Trophoblast cell (in vitro differentiated cells and primary cell): ENCODE measurements around the gene PNMA3. TPM values are rescaled to one million over a fixed set of nuclear protein-coding genes. Genes with fewer than 3 reads are reported as not detected.
"Not testable (repeated sequence)": the region's sequence is repeated elsewhere in the genome, so short reads cannot be mapped to it uniquely, and the experiment has no call there.

ENCODE experiments used
- DNase-seq, 2 donors: peaks; one replicate each; pipeline ENCODE4 v3.0.0-alpha.2; 2016
- H2AFZ ChIP-seq: 2 replicates; pipeline ENCODE4 v1.6.1; 2013; ENCODE audit warnings: low read length, moderate library complexity, mild to moderate bottlenecking; ENCODE audit not compliant: insufficient read depth, poor library complexity
- H2AK5ac ChIP-seq: 2 replicates; pipeline ENCODE4 v1.6.1; 2013; ENCODE audit warnings: mild to moderate bottlenecking, low read length
- H2BK120ac ChIP-seq: 2 replicates; pipeline ENCODE4 v1.6.1; 2013; ENCODE audit warnings: low read length, mild to moderate bottlenecking, moderate library complexity; ENCODE audit not compliant: insufficient read depth, poor library complexity
- H2BK12ac ChIP-seq: 2 replicates; pipeline ENCODE4 v1.6.1; 2013; ENCODE audit warnings: mild to moderate bottlenecking, low read length, moderate library complexity
- H2BK5ac ChIP-seq: 2 replicates; pipeline ENCODE4 v1.6.1; 2013; ENCODE audit warnings: low read length, low read depth, moderate library complexity, mild to moderate bottlenecking; ENCODE audit not compliant: poor library complexity
- H3K14ac ChIP-seq: 2 replicates; pipeline ENCODE4 v1.6.1; 2013; ENCODE audit warnings: mild to moderate bottlenecking, low read length
- H3K18ac ChIP-seq: 2 replicates; pipeline ENCODE4 v1.6.1; 2013; ENCODE audit warnings: mild to moderate bottlenecking, low read length
- H3K23ac ChIP-seq: 2 replicates; pipeline ENCODE4 v1.6.1; 2013; ENCODE audit warnings: low read length
- H3K27ac ChIP-seq: 2 replicates; pipeline ENCODE4 v1.5.1; 2013; ENCODE audit warnings: low read depth, mild to moderate bottlenecking, inconsistent platforms, low read length, moderate library complexity
- H3K27me3 ChIP-seq: 2 replicates; pipeline ENCODE4 v1.6.1; 2013; ENCODE audit warnings: inconsistent platforms, mild to moderate bottlenecking, low read length, moderate library complexity; ENCODE audit not compliant: insufficient read depth
- H3K36me3 ChIP-seq, 2 experiments: 1 replicate in 1 of 2; 2 replicates in 1 of 2; pipeline ENCODE4 v1.6.1; 2013; ENCODE audit warnings: low read length in 2 of 2, mild to moderate bottlenecking in 2 of 2, moderate library complexity in 1 of 2; ENCODE audit not compliant: insufficient read depth in 2 of 2, control insufficient read depth in 1 of 2
- H3K4ac ChIP-seq: 2 replicates; pipeline ENCODE4 v1.6.1; 2013; ENCODE audit warnings: low read depth, mild to moderate bottlenecking, low read length, moderate library complexity
- H3K4me1 ChIP-seq, 2 experiments: 1 replicate in 1 of 2; 2 replicates in 1 of 2; pipeline ENCODE4 v1.6.1; 2013; ENCODE audit warnings: low read length in 2 of 2, mild to moderate bottlenecking in 2 of 2, moderate library complexity in 1 of 2; ENCODE audit not compliant: insufficient read depth in 2 of 2, control insufficient read depth in 1 of 2
- H3K4me2 ChIP-seq: 2 replicates; pipeline ENCODE4 v1.6.1; 2013; ENCODE audit warnings: inconsistent platforms, mild to moderate bottlenecking, low read length, moderate library complexity
- H3K4me3 ChIP-seq: 2 replicates; pipeline ENCODE4 v1.5.1; 2013; ENCODE audit warnings: mild to moderate bottlenecking, low read depth, low read length, inconsistent platforms
- H3K79me1 ChIP-seq: one replicate; pipeline ENCODE4 v1.6.1; 2013; ENCODE audit warnings: low read length
- H3K79me2 ChIP-seq: 2 replicates; pipeline ENCODE4 v1.6.1; 2013; ENCODE audit warnings: low read length, mild to moderate bottlenecking; ENCODE audit not compliant: control insufficient read depth, insufficient read depth, poor library complexity
- H3K9ac ChIP-seq: 2 replicates; pipeline ENCODE4 v1.6.1; 2013; ENCODE audit warnings: mild to moderate bottlenecking, low read length
- H3K9me3 ChIP-seq: 2 replicates; pipeline ENCODE4 v1.6.1; 2013; ENCODE audit warnings: low read depth, mild to moderate bottlenecking, control low read depth, inconsistent platforms, low read length; ENCODE audit not compliant: insufficient read depth
- H4K12ac ChIP-seq: 2 replicates; pipeline ENCODE4 v1.6.1; 2013; ENCODE audit warnings: low read depth, mild to moderate bottlenecking, low read length, moderate library complexity
- H4K8ac ChIP-seq: 2 replicates; pipeline ENCODE4 v1.6.1; 2013; ENCODE audit warnings: low read depth, mild to moderate bottlenecking, low read length, moderate library complexity
- H4K91ac ChIP-seq: one replicate; pipeline ENCODE4 v1.6.1; 2013; ENCODE audit warnings: low read depth, mild to moderate bottlenecking, low read length, moderate library complexity
- WGBS: extraction: QIAGEN DNeasy Blood & Tissue Kit; methylation state at CpG from one replicate; pipeline ENCODE4 v1.1.7; 2013; ENCODE audit warnings: missing lambda C conversion rate; ENCODE audit not compliant: insufficient read length, insufficient coverage; ENCODE audit errors: extremely low coverage; 5-methylcytosine and 5-hydroxymethylcytosine counted together
- polyA plus RNA-seq: library from polyadenylated mRNA; stranded (reverse); fragments of 200-250 nt; gene quantifications from 2 replicates; pipeline ENCODE4 v1.2.3, GENCODE V29; 2013

Gene PNMA3
- 0.01 TPM in 2 replicates for polyA plus RNA-seq

GRCh38 chrX:153055871-153056749, at the start of gene PNMA3:
PNMA3 (plus strand) TSS chrX:153056470; CDS start chrX:153057056, 586 bp downstream.
- no peak within 1 kb of the TSS for H4K91ac ChIP-seq
- H2AK5ac ChIP-seq = no peak within 1 kb of the TSS
- H3K79me2 ChIP-seq = no peaks in the 10 kb centered on the region
- H3K4me3 ChIP-seq = no peak within 1 kb of the TSS
- no peaks in the 10 kb centered on the region for H3K36me3 ChIP-seq
- no peak within 1 kb of the TSS for H4K8ac ChIP-seq
- H3K79me1 ChIP-seq = no peaks in the 10 kb centered on the region
- WGBS = no CpG with 5 or more reads among the region's 80 CpGs
- no peak within 1 kb of the TSS for H2BK5ac ChIP-seq
- H3K14ac ChIP-seq = no peak within 1 kb of the TSS
- no peak within 1 kb of the TSS for H3K9ac ChIP-seq
- no peaks in the 10 kb centered on the region for H3K27me3 ChIP-seq
- no peak within 1 kb of the TSS for H2BK12ac ChIP-seq
- DNase-seq = no peak
- H3K4ac ChIP-seq = no peak within 1 kb of the TSS
- no peak within 1 kb of the TSS for H2AFZ ChIP-seq
- H2BK120ac ChIP-seq = no peak within 1 kb of the TSS
- no peak within 1 kb of the TSS for H3K27ac ChIP-seq
- H3K23ac ChIP-seq = no peak within 1 kb of the TSS
- H3K4me1 ChIP-seq = peaks cover 0 to 6% of the 10 kb centered on the region in 2 experiments
- H3K9me3 ChIP-seq = no peaks in the 10 kb centered on the region
- H3K4me2 ChIP-seq = peak within 1 kb of the TSS; percentile 36
- no peak within 1 kb of the TSS for H4K12ac ChIP-seq
- no peak within 1 kb of the TSS for H3K18ac ChIP-seq

GRCh38 chrX:153017174-153017573, 39.1 kb upstream of the PNMA3 start:
- not testable (repeated sequence) for H3K27ac ChIP-seq, H2AK5ac ChIP-seq, H3K4ac ChIP-seq, H3K4me2 ChIP-seq, H3K9me3 ChIP-seq, H3K18ac ChIP-seq, H3K14ac ChIP-seq, H4K12ac ChIP-seq, H3K23ac ChIP-seq, H2BK5ac ChIP-seq, DNase-seq, H4K91ac ChIP-seq, H3K4me1 ChIP-seq, H2BK120ac ChIP-seq, H2BK12ac ChIP-seq, H2AFZ ChIP-seq, H4K8ac ChIP-seq, H3K79me2 ChIP-seq, H3K4me3 ChIP-seq, H3K79me1 ChIP-seq, H3K27me3 ChIP-seq, H3K9ac ChIP-seq, H3K36me3 ChIP-seq
- WGBS = no CpG with 5 or more reads among the region's 2 CpGs

- H3K79me1 ChIP-seq = no peaks in the 10 kb centered on the region
- no peaks in the 10 kb centered on the region for H3K4me1 ChIP-seq
- H3K4me3 ChIP-seq = no peak overlapping the region
- no peak overlapping the region for H4K12ac ChIP-seq
- H3K4ac ChIP-seq = no peak overlapping the region
- H2AK5ac ChIP-seq = no peak overlapping the region
- DNase-seq = no peak
- no peak overlapping the region for H2BK12ac ChIP-seq
- H3K79me2 ChIP-seq = no peaks in the 10 kb centered on the region
- H3K14ac ChIP-seq = no peak overlapping the region
- H3K23ac ChIP-seq = no peak overlapping the region
- H2AFZ ChIP-seq = no peak overlapping the region
- no CpG with 5 or more reads among the region's 3 CpGs for WGBS
- no peak overlapping the region for H3K4me2 ChIP-seq
- no peaks in the 10 kb centered on the region for H3K27me3 ChIP-seq
- no peak overlapping the region for H2BK120ac ChIP-seq
- no peaks in the 10 kb centered on the region for H3K9me3 ChIP-seq
- H4K8ac ChIP-seq = no peak overlapping the region
- no peak overlapping the region for H3K9ac ChIP-seq
- H3K18ac ChIP-seq = no peak overlapping the region
- H2BK5ac ChIP-seq = no peak overlapping the region
- no peaks in the 10 kb centered on the region for H3K36me3 ChIP-seq
- H4K91ac ChIP-seq = no peak overlapping the region
- no peak overlapping the region for H3K27ac ChIP-seq
Observed at GRCh38 chrX:153019166-153019565, 37.1 kb upstream of the PNMA3 start.

GRCh38 chrX:153026501-153026900, 29.8 kb upstream of the PNMA3 start:
- not testable (repeated sequence) for H3K9me3 ChIP-seq, DNase-seq, H3K4me1 ChIP-seq, H3K79me2 ChIP-seq, H4K12ac ChIP-seq, H2BK120ac ChIP-seq, H3K23ac ChIP-seq, H3K4ac ChIP-seq, H4K91ac ChIP-seq, H3K4me3 ChIP-seq, H3K27me3 ChIP-seq, H2AK5ac ChIP-seq, H3K27ac ChIP-seq, H3K4me2 ChIP-seq, H3K14ac ChIP-seq, H3K9ac ChIP-seq, H3K79me1 ChIP-seq, H3K36me3 ChIP-seq, H2BK12ac ChIP-seq, H2AFZ ChIP-seq, H3K18ac ChIP-seq, H2BK5ac ChIP-seq, H4K8ac ChIP-seq
- WGBS = no CpG with 5 or more reads among the region's 2 CpGs
